ENCODE results near the gene DOK6. TPM values are rescaled to one million over a fixed set of nuclear protein-coding genes. Genes with fewer than 3 reads are reported as not detected.

DOK6 gene
- total RNA-seq, 4 donors from 2014 or later: 0.13 to 0.17 TPM; not detected in 2

DNA sequence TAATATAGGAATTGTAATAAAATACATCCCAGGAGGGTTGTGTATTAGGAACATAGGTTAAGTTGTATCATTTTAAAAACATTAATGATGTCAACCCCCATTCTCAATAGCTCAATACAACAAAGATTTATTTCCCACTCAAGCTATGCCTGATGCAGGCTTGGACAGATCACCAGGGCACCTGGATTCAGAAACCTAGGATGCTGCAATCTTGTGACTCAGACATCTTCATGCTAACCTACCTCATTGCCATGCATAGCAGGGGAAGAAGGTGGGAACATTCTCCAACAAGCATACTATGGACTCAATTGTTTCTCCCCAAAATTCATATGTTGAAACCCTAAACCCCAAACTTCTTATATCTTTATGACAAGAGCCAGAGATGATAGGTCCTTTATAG is 302.8 kb downstream of the DOK6 start:
- DNase-seq: no peak
- H3K27ac ChIP-seq: no peak overlapping the region
- TF ChIP-seq, protein P1, sequence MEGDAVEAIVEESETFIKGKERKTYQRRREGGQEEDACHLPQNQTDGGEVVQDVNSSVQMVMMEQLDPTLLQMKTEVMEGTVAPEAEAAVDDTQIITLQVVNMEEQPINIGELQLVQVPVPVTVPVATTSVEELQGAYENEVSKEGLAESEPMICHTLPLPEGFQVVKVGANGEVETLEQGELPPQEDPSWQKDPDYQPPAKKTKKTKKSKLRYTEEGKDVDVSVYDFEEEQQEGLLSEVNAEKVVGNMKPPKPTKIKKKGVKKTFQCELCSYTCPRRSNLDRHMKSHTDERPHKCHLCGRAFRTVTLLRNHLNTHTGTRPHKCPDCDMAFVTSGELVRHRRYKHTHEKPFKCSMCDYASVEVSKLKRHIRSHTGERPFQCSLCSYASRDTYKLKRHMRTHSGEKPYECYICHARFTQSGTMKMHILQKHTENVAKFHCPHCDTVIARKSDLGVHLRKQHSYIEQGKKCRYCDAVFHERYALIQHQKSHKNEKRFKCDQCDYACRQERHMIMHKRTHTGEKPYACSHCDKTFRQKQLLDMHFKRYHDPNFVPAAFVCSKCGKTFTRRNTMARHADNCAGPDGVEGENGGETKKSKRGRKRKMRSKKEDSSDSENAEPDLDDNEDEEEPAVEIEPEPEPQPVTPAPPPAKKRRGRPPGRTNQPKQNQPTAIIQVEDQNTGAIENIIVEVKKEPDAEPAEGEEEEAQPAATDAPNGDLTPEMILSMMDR (IDR thresholded peaks at IDR 0.05 in 4 of 5, conservative IDR thresholded peaks at IDR 0.05 in 1 of 5): no peak
- no peak for TF ChIP-seq POLR2A (IDR thresholded peaks at IDR 0.05)
- H3K4me3 ChIP-seq: no peak overlapping the region
- H3K4me1 ChIP-seq: no peaks in the 10 kb centered on the region
- intact Hi-C loops (cut with DNase I; ENCODE audit: low total_unique reads) (no loop called here), in situ Hi-C loops (cut with MboI; ENCODE audit: low sequenced_read_pairs in 4 of 4) (loop anchor here in 1 of 4 donors (25.0 kb wide), 1 partner anchor 109 kb away; no protein-coding TSS in a partner anchor)
- ATAC-seq: no peak
- H3K36me3 ChIP-seq: no peaks in the 10 kb centered on the region
- no peaks in the 10 kb centered on the region for H3K27me3 ChIP-seq
- H3K9me3 ChIP-seq: no peaks in the 10 kb centered on the region

GRCh38 chr18:69705987-69706386 is 305.3 kb downstream of the DOK6 start:
- Histone ChIP-seq H3K9me3 (no peaks in the 10 kb centered on the region), H3K4me1 (no peaks in the 10 kb centered on the region), H3K36me3 (no peaks in the 10 kb centered on the region), H3K27ac (no peak overlapping the region), H3K27me3 (no peaks in the 10 kb centered on the region), H3K4me3 (no peak overlapping the region)
- TF ChIP-seq, protein P1 (IDR thresholded peaks at IDR 0.05 in 4 of 5, conservative IDR thresholded peaks at IDR 0.05 in 1 of 5): no peak
- TF ChIP-seq POLR2A (IDR thresholded peaks at IDR 0.05): no peak
- ATAC-seq (no peak), DNase-seq (no peak)
- intact Hi-C loops (cut with DNase I; ENCODE audit: low total_unique reads) (no loop called here), in situ Hi-C loops (cut with MboI; ENCODE audit: low sequenced_read_pairs in 4 of 4) (loop anchor here in 1 of 4 donors (25.0 kb wide), 1 partner anchor 106 kb away; no protein-coding TSS in a partner anchor)

- no peaks in the 10 kb centered on the region for H3K27me3 ChIP-seq
- no peaks in the 10 kb centered on the region for H3K36me3 ChIP-seq
- in situ Hi-C loops (cut with MboI; ENCODE audit: low sequenced_read_pairs in 4 of 4): loop anchor here in 1 of 4 donors (25.0 kb wide), 1 partner anchor 103 kb away; no protein-coding TSS in a partner anchor
- H3K4me1 ChIP-seq: no peaks in the 10 kb centered on the region
- no peaks in the 10 kb centered on the region for H3K9me3 ChIP-seq
- ATAC-seq (no peak), DNase-seq (no peak)
- TF ChIP-seq, protein P1 (IDR thresholded peaks at IDR 0.05 in 4 of 5, conservative IDR thresholded peaks at IDR 0.05 in 1 of 5): no peak
- no peak for TF ChIP-seq POLR2A (IDR thresholded peaks at IDR 0.05)
- no peak overlapping the region for H3K4me3 ChIP-seq
- no peak overlapping the region for H3K27ac ChIP-seq
- intact Hi-C loops (cut with DNase I; ENCODE audit: low total_unique reads): no loop called here
These were observed 308.2 kb downstream of the DOK6 start for GRCh38 chr18:69708844-69709243.

DNA sequence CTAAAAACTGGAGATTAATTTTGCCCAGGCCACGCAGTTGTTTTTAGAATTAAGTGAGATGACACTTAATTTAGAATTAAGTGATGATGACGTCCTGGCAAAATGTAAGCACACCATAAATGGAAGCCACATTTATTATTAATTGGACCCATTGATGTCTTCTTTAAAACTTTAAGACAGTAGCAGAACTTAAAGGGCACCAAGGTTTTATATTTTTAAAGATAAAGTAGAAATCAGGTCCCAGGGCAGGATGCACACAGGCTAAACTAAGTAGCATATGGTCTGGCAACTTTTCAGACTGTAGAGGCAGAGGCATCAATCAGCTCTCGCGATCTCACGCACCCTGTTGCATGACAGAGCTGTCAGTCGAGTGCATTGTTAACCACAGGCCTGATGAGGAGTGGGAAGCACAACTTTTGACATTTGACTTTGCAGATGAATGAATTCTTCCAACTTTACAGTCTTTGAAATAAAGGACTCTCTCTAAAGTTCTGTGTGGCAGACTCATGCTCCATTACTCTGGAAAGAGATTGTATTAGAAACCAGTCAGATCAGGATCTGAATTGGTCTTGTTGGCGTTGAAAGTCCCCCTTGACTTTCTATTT is 314.6 kb downstream of the DOK6 start:
- DNase-seq (no peak), ATAC-seq (no peak)
- no peak overlapping the region for H3K4me3 ChIP-seq
- TF ChIP-seq, protein P1 (IDR thresholded peaks at IDR 0.05 in 4 of 5, conservative IDR thresholded peaks at IDR 0.05 in 1 of 5): no peak
- TF ChIP-seq POLR2A (IDR thresholded peaks at IDR 0.05): no peak
- H3K9me3 ChIP-seq: peaks cover 0 to 9% (median 3%) of the 10 kb centered on the region in 3 donors
- no peaks in the 10 kb centered on the region for H3K27me3 ChIP-seq
- no peak overlapping the region for H3K27ac ChIP-seq
- H3K4me1 ChIP-seq: no peaks in the 10 kb centered on the region
- H3K36me3 ChIP-seq: no peaks in the 10 kb centered on the region
- intact Hi-C loops (cut with DNase I; ENCODE audit: low total_unique reads) (no loop called here), in situ Hi-C loops (cut with MboI; ENCODE audit: low sequenced_read_pairs in 4 of 4) (loop anchor here in 1 of 4 donors (25.0 kb wide), 1 partner anchor 97 kb away; no protein-coding TSS in a partner anchor)
